M059J (cell line): ENCODE measurements around the gene AGPAT3. TPM values are rescaled to one million over a fixed set of nuclear protein-coding genes. Genes with fewer than 3 reads are reported as not detected.
"Not testable (repeated sequence)": the region's sequence is repeated elsewhere in the genome, so short reads cannot be mapped to it uniquely, and the experiment has no call there.

Source experiments
- DNase-seq: peaks from one replicate; pipeline ENCODE4 v3.0.0-alpha.2; 2012; ENCODE audit warnings: low read depth
- total RNA-seq: library from RNA; depleted of rRNA; stranded (reverse); fragments of >200 nt; shearing (Covaris generic); gene quantifications from 2 replicates; pipeline ENCODE4 v1.2.3, GENCODE V29; 2014

AGPAT3 gene
- total RNA-seq, 1 experiment from 2014 or later, result 59.8 TPM

- DNase-seq, result no peak
Observed at GRCh38 chr21:43834146-43834905, 30.7 kb upstream of the AGPAT3 start.

DNA sequence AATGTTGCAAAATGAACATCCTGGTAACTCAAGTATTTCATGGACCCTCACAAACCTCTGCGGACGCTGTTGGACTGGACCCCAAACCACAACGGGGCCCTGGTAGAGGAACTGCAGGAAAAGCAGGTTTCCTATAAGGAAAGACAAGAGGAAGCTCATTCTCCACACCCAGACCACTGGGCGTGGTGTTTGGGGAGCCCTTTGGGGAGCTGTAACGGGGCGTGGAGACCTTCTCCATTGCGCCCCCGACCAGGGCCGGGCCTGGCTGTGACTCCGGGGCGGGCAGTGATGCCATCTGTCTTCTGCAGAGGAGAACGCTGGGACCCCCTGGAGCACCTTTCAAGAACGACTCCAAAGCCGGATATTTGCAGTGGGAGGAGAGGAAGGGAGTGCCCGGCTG lies 30.0 kb upstream of the AGPAT3 start:
- no peak for DNase-seq

DNA sequence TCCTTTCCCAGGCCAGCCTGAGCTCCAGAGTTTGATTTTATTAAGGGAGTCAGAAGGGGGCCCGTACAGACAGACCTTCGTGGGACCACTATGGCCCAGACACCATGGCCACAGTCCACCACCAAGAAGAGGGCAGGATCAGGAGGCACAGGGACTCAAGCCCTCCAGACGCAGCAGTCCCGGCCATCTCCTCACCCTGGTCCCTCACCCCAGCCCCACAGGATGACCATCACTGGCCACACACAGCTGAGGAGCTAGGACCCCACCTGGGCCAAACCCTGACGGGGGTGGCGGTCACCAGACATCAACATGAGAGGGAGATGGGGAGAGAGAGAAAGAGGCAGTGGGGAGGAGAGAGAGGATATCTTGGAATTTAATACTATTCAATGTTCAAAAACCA lies 29.2 kb upstream of the AGPAT3 start:
- DNase-seq, result no peak

- DNase-seq, result no peak
Observed at GRCh38 chr21:43836616-43837015, 28.4 kb upstream of the AGPAT3 start.

GRCh38 chr21:43840259-43840658 lies 24.8 kb upstream of the AGPAT3 start:
- no peak for DNase-seq

- DNase-seq, result no peak
Observed at GRCh38 chr21:43842742-43843141, 22.3 kb upstream of the AGPAT3 start.

DNA sequence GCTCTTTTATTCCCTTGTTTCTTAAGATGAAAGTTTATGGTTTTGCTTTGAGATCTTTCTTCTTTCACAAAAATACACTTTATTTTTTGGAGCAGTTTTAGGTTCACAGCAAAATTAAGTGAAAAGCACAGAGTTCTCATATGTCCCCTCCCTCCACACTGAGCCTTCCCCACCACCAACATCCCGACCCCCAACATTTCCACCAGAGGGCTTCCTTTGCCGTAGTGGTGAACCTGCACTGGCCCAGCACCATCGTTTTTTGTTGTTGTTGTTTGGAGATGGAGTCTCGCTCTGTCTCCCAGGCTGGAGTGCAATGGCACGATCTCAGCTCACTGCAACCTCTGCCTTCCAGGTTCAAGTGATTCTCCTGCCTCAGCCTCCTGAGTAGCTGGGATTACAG lies 20.1 kb upstream of the AGPAT3 start:
- not testable (repeated sequence) for DNase-seq

GRCh38 chr21:43845386-43845785 lies 19.6 kb upstream of the AGPAT3 start:
- DNase-seq, result no peak

DNA sequence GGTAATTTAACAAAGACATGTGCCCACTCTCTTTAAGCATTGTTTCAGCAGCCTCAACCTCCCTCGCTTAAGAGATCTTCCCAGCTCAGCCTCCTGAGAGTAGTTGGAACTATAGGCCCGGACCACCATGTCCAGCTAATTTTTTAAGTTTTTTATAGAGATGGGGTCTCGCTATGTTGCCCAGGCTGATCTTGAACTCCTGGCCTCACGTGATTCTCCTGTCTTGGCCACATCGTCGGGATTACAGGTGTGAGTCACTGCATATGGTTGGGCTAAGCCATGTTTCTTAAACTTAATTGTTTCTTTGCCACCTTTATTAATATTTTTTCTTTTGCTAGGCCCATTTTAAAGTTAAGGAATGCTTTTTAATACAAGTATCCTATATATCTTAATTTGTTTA lies 18.6 kb upstream of the AGPAT3 start:
- no peak for DNase-seq

GRCh38 chr21:43847301-43847700 lies 17.7 kb upstream of the AGPAT3 start:
- DNase-seq, result no peak

GRCh38 chr21:43848771-43849170 lies 16.3 kb upstream of the AGPAT3 start:
- DNase-seq, result no peak

GRCh38 chr21:43849532-43850299 lies 15.3 kb upstream of the AGPAT3 start:
- no peak for DNase-seq

DNA sequence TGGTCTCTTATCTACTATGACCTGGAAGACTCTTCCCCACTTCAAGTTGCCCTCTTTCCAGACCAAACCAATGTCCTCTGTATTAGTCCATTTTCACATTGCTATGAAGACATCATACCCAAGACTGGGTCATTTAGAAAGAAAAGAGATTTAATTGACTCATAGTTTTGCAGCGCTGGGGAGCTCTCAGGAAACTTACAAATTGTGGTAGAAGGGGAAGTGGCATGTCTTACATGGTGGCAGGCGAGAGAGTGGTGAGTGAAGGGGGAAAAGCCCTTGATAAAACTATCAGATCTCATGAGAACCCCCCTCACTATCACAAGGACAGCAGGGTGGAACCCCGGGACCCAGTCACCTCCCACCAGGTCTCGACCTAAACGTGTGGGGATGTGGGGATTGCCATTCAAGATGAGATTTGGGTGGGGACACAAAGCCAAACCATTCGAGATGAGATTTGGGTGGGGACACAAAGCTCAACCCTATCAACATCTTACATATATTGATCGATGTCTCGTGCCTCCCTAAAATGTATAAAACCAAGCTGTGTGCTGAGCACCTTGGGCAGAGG lies 14.2 kb upstream of the AGPAT3 start:
- DNase-seq, result no peak

DNA sequence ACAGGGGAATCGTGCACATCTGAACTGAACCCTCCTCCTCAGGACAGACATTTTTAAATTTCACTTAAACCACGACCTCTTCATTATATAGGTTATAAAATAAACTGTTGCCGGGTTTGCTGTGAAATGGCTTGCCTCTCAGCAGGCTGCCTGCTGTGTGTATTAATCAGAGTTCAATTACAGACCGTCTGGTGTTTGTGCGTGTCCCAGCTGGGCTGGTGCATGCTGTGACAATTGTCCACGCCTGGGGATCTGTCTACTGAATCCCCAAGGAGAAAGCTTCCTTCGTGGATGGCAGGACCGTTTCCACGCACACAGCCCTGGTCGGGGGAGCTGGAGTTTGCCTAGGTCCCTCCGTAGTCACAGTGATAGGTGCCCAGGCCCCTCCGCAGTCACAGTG lies 13.4 kb upstream of the AGPAT3 start:
- DNase-seq, result no peak

- DNase-seq, result no peak
Observed at GRCh38 chr21:43853851-43854772, 10.9 kb upstream of the AGPAT3 start.

GRCh38 chr21:43854773-43855633 lies 10.0 kb upstream of the AGPAT3 start:
- DNase-seq, result no peak

DNA sequence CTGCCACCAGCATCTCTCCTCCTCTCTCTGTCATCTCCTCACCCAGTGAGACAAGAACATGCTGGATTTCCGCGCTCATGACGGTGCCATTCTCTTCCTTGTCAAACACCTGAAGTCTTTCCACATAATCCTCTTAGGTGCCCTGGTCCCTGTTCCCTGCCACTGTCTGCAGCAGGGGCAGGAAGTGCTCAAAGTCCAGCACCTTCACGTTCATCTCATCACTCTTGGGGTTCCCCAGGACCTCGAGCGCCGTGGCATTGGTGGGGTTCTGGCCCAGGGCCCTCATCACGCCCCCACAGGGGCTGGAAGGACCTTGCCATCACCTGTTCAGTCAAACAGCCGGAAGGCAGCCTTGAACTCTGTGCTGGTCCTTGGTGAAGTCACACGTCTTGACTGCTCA lies 9.1 kb upstream of the AGPAT3 start:
- no peak for DNase-seq

DNA sequence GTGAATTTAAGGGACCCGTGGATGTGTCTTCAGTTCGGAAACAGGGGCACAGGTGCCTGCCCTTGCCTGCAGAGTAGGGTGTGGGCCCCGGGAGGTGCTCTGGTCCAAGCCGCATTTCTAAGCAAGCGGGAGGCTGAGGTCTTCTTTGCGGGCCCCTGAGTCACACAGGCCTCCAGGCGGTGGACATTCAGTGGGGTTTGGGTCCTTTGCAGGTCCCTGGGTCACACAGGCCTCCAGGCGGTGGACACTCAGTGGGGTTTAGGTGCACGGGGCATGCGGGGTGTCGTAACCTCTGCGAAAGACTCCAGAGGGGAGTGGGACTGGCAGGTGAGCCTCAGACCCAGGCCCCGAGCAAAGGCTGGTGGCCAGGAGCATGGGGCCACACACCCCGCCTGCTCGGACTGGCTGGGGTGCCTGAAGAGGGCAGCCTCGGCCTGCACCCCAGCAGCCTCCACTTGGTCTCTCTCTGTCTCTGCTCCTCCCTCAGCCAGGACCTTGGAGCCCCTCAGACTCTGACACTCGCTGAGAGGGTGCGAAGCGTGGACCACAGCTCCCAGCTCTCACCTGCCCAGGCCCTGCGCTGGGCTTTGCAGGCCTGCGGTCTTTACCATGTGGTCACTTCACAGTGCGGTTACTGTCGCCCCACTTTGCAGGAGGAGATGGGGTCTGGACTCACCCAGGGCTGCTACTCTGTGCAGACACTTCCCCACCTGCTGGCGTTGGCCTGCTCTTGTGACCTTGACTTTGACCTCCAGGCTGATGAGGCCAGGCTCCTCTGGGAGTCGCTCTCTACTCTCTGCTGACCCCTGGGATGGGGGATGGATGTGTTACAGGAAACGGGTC lies 6.0 kb upstream of the AGPAT3 start:
- no peak for DNase-seq

GRCh38 chr21:43859747-43860214 lies 5.2 kb upstream of the AGPAT3 start:
- no peak for DNase-seq

DNA sequence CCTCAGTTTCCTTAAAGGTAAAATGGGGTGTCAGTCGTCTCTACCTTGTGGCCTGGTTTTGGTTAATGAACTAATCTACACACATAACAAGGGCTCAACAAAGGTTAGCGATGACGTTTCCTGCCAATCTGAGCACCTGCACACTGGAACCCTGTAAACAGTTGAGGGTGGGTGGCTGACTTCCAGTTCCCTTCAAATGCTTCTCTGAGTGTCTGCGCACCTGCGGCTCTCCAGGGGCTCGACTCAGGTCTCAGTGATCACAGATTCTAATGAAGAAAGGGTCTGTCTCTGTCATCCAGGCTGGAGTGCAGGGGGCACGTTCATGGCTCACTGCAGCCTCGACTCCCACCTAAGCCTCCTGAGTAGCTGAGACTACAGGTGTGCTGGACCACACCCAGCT lies 3.3 kb upstream of the AGPAT3 start:
- DNase-seq, result no peak
